Upper lobe of left lung (tissue), 6 donors: Measurements from ENCODE around the gene GUK1. TPM values are rescaled to one million over a fixed set of nuclear protein-coding genes. Genes with fewer than 3 reads are reported as not detected.

Experiments
- ATAC-seq, 2 donors: fragments of 200-7000 bp; cut with Tn5 transposase; one replicate each; pipeline ENCODE4 v1.9.1; 2022; ENCODE audit warnings: mild to moderate bottlenecking in 2 of 2, moderate library complexity in 2 of 2; ENCODE audit not compliant: low FRiP score in 2 of 2
- DNase-seq, 2 donors: peaks; one replicate each; pipeline ENCODE4 v3.0.0-alpha.2; 2019 to 2020
- H3K27ac ChIP-seq, 4 donors: fragments of 200-600 bp; sonication (generic); one replicate each; pipeline ENCODE4 v1.5.1; 2016 to 2019
- H3K27me3 ChIP-seq, 4 donors: fragments of 200-600 bp; sonication (generic); one replicate each; pipeline ENCODE4 v1.5.1; 2017 to 2019
- H3K36me3 ChIP-seq, 4 donors: fragments of 200-600 bp; sonication (generic); one replicate each; pipeline ENCODE4 v1.5.1; 2016 to 2019
- H3K4me1 ChIP-seq, 4 donors: fragments of 200-600 bp; sonication (generic); one replicate each; pipeline ENCODE4 v1.5.1; 2018 to 2019
- H3K4me3 ChIP-seq, 4 donors: fragments of 200-600 bp; sonication (generic); one replicate each; pipeline ENCODE4 v1.5.1; 2017 to 2019; ENCODE audit warnings: mild to moderate bottlenecking in 2 of 4, moderate library complexity in 1 of 4
- H3K9me3 ChIP-seq, 4 donors: fragments of 200-600 bp; sonication (generic); one replicate each; pipeline ENCODE4 v1.5.1; 2018 to 2019
- CTCF ChIP-seq, 6 experiments: fragments of 450-650 bp in 4 of 6; fragments of 200-600 bp in 2 of 6; sonication (generic) in 2 of 6; IDR thresholded peaks; one replicate each; pipeline ENCODE4 v1.5.1; 2016 to 2019; ENCODE audit warnings: antibody characterized with exemption in 6 of 6
- EP300 ChIP-seq, 4 donors: sonication (generic); formaldehyde crosslinking; IDR thresholded peaks; one replicate each; pipeline ENCODE4 v1.5.1; 2017; ENCODE audit warnings: antibody characterized with exemption in 4 of 4, control low read depth in 2 of 4
- POLR2A ChIP-seq, 4 donors: fragments of 450-650 bp; IDR thresholded peaks; one replicate each; pipeline ENCODE4 v1.5.1; 2016 to 2017; ENCODE audit warnings: antibody characterized with exemption in 4 of 4, mild to moderate bottlenecking in 2 of 4
- POLR2AphosphoS5 ChIP-seq, 2 donors: sonication (generic); formaldehyde crosslinking; IDR thresholded peaks; one replicate each; pipeline ENCODE4 v1.5.1; 2017; ENCODE audit warnings: antibody characterized with exemption in 2 of 2
- WGBS, 2 donors: methylation state at CpG; one replicate each; pipeline ENCODE4 v1.1.5; 2017 to 2018; 5-methylcytosine and 5-hydroxymethylcytosine counted together
- total RNA-seq, 6 donors: library from RNA; depleted of rRNA in 4 of 6; stranded (reverse); fragments of >200 nt in 4 of 6; gene quantifications; one replicate each; pipeline versions ENCODE4 v1.1.0 to v1.2.1, GENCODE V29; 2016 to 2021
- donor health status: DM: no; HTN: no; CAD: no; lungs with moderate emphysema.
- donor health status: DM: no; HTN: yes; CAD: no; lungs with severe emphysema.

GUK1 gene
- total RNA-seq = 100 to 1,000 TPM; 198 to 385 (median 269) TPM

DNA sequence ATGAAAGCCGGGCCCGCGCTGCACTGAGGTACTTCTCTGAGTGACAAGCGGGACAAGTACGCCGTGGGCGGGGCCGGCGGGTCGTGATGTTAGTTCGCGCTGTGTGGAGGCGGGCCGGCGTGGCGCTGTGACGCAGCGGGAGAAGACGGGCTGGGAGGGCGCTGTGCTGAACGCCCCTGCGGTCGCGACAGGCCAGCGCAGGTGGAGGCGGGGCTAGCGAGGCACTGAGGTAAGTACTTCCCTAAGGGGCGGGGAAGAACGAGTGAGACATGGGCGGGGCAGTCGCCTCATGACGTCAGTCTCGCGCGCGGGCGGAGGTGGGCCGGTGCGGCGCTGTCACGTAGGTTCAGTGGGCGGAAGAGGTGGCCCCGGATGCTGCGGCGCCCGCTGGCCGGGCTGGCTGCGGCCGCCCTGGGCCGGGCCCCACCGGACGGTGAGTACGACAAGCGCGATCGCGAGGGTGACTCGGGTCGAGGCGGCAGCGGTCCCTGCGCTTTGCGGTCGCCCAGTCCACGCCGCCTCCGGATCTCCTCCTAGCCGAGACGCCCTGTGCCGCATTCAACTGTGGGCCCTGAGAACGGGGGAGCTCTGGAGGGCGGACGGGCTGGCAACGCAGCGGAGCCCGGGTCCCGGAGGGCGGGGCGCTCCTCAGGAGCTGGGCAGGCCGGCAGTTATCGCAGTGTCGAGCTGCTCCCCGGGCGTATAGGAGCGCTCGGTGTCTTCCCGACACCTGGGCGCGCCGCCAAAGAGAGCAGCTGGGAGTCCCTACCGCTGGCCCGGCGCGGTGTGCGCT, at the start of gene GUK1:
GUK1 (plus strand) TSS at position 349 of the 793 bp plus-strand sequence; CDS start at position 373, 24 bp downstream.
- Histone ChIP-seq H3K27ac (peak within 1 kb of the TSS; percentile 97 to 98 (median 98)), H3K4me3 (peak within 1 kb of the TSS; percentile 84 to 97 (median 90)), H3K4me1 (peaks cover 42 to 52% (median 42%) of the 10 kb centered on the region in 4 donors), H3K9me3 (no peaks in the 10 kb centered on the region), H3K36me3 (peaks cover 0 to 26% (median 7%) of the 10 kb centered on the region in 4 donors), H3K27me3 (no peaks in the 10 kb centered on the region)
- DNase-seq (peak; percentile 100), ATAC-seq (peak; percentile 96 to 99)
- 1 to 3% methylated on average over 8 to 55 of the region's 95 CpGs for WGBS, 2 donors
- TF ChIP-seq POLR2AphosphoS5 (IDR thresholded peaks at IDR 0.05) (peak; percentile 91 to 96), CTCF (IDR thresholded peaks at IDR 0.05) (peak in 4 of 6 experiments; percentile 66 to 84 (median 74)), POLR2A (IDR thresholded peaks at IDR 0.05) (peak; percentile 52 to 99 (median 98)), EP300 (IDR thresholded peaks at IDR 0.05) (peak in 1 of 4 donors; percentile 84)

GRCh38 chr1:228090613-228091081, 49.4 kb upstream of the GUK1 start:
- no peaks in the 10 kb centered on the region for H3K27me3 ChIP-seq
- WGBS, 2 donors = 22 to 24% methylated on average over 1 to 2 of the region's 2 CpGs
- DNase-seq (peak in 1 of 2 donors; percentile 23), ATAC-seq (peak in 1 of 2 donors; percentile 7)
- H3K36me3 ChIP-seq = peaks cover 0 to 13% (median 7%) of the 10 kb centered on the region in 4 donors
- H3K27ac ChIP-seq = peak overlapping the region; percentile 73 to 100 (median 88)
- TF ChIP-seq CTCF (IDR thresholded peaks at IDR 0.05) (no peak), POLR2AphosphoS5 (IDR thresholded peaks at IDR 0.05) (no peak), EP300 (IDR thresholded peaks at IDR 0.05) (no peak), POLR2A (IDR thresholded peaks at IDR 0.05) (no peak)
- H3K9me3 ChIP-seq = peaks cover 0 to 9% (median 5%) of the 10 kb centered on the region in 4 donors
- H3K4me3 ChIP-seq = no peak overlapping the region
- peaks cover 78 to 85% (median 79%) of the 10 kb centered on the region in 4 donors for H3K4me1 ChIP-seq

DNA sequence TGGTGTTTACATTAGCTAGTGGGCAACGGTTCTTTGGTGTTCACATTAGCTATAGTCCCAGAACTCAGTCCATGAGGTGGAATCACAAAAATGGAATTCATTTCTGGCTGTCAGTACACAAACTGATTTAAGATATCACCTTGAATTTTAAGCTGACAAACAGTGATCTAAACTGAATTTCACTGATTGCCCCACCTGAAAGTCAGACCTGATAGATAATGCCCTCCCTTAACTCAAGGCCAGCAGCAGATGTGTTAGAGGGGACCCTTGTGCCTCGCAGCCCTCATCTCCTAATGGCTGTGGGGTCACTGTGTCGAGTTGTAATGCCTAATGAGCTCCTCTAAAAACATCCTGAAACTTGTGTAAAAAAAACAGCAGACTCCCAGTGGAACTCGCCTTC, 49.0 kb upstream of the GUK1 start:
- Histone ChIP-seq H3K36me3 (peaks cover 0 to 17% (median 8%) of the 10 kb centered on the region in 4 donors), H3K4me1 (peaks cover 77 to 85% (median 79%) of the 10 kb centered on the region in 4 donors), H3K27ac (no peak overlapping the region), H3K4me3 (no peak overlapping the region), H3K27me3 (no peaks in the 10 kb centered on the region), H3K9me3 (peaks cover 0 to 9% (median 5%) of the 10 kb centered on the region in 4 donors)
- TF ChIP-seq CTCF (IDR thresholded peaks at IDR 0.05) (no peak), EP300 (IDR thresholded peaks at IDR 0.05) (no peak), POLR2AphosphoS5 (IDR thresholded peaks at IDR 0.05) (no peak), POLR2A (IDR thresholded peaks at IDR 0.05) (no peak)
- 44 to 60% methylated on average over 4 of the region's 4 CpGs for WGBS, 2 donors
- ATAC-seq (no peak), DNase-seq (no peak)

DNA sequence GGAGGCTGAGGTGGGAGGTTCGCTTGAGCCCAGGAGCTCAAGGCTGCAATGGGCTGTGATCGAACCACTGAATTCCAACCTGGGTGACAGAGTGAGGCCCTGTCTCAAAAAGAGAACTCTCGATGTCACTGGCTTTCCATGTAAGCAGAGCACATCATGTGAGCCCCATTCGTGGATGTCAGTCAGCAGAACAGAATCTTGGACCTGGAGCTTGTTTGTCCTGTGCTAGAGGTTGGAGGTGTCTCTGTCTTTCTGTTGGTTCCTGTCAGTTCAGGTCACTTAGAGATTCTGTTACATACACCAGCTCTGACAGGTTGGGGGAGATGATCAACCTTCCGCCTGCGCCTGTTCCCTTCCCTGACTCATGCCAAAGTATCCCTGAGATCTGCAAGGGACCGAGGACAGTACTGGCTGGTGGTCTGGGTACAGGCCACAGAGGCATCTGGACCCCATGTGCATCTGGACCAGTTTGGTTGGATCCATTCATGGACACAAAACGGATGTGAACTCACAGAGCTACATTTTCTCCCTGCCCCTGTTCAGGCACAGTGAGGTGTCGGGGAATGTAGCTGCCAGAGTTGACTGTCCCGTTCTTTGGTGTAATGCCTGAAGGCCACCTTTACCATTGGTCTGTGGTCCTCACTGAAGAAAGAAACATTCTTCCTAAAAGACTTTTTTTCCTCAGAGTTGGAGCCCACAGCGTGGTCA, 47.6 kb upstream of the GUK1 start:
- no peak for DNase-seq
- 84 to 90% methylated on average over 8 to 11 of the region's 11 CpGs for WGBS, 2 donors
- Histone ChIP-seq H3K9me3 (peaks cover 0 to 9% (median 5%) of the 10 kb centered on the region in 4 donors), H3K27ac (no peak overlapping the region), H3K27me3 (no peaks in the 10 kb centered on the region), H3K4me3 (no peak overlapping the region), H3K36me3 (peaks cover 2 to 31% (median 21%) of the 10 kb centered on the region in 4 donors), H3K4me1 (peaks cover 70 to 85% (median 71%) of the 10 kb centered on the region in 4 donors)
- TF ChIP-seq POLR2A (IDR thresholded peaks at IDR 0.05) (no peak), POLR2AphosphoS5 (IDR thresholded peaks at IDR 0.05) (no peak), EP300 (IDR thresholded peaks at IDR 0.05) (no peak), CTCF (IDR thresholded peaks at IDR 0.05) (no peak)
- no peak for ATAC-seq
